PC-9 (cell line): Measurements from ENCODE around the gene IQCM. TPM values are rescaled to one million over a fixed set of nuclear protein-coding genes. Genes with fewer than 3 reads are reported as not detected.

Experiments
- BruUV-seq: library from RNA; stranded (reverse); fragments of 400-500 nt; replicated peaks from 2 replicates; lab custom pipeline; 2021; lab: Mats Ljungman, UMichigan
- CTCF ChIA-PET: fragments of 300-600 bp; sonication (Branson Sonifier 250); formaldehyde crosslinking; loops from one replicate; lab custom pipeline; 2022; ENCODE audit warnings: antibody characterized with exemption; lab: Charles Lee
- POLR2A ChIA-PET: fragments of 300-600 bp; sonication (Branson Sonifier 250); formaldehyde crosslinking; loops from one replicate; lab custom pipeline; 2022; ENCODE audit warnings: antibody characterized with exemption; ENCODE audit not compliant: unreplicated experiment; lab: Charles Lee
- DNase-seq, 2 experiments: peaks; one replicate each; pipeline versions ENCODE4 v3.0.0 to v3.0.0-alpha.2; 2015 to 2022; ENCODE audit warnings: mixed read lengths in 1 of 2
- H2AFZ ChIP-seq: fragments of 200-600 bp; sonication (generic); 2 replicates; pipeline ENCODE4 v1.8.1; 2017; ENCODE audit warnings: antibody characterized with exemption
- H3F3A ChIP-seq: fragments of 200-600 bp; sonication (generic); 2 replicates; pipeline ENCODE4 v1.8.1; 2017; ENCODE audit warnings: antibody characterized with exemption, mild to moderate bottlenecking, low read depth; ENCODE audit not compliant: insufficient read depth
- H3K27ac ChIP-seq: fragments of 200-600 bp; sonication (generic); 2 replicates; pipeline ENCODE4 v1.6.1; 2016; ENCODE audit warnings: mixed run types
- H3K27me3 ChIP-seq: fragments of 200-600 bp; sonication (generic); 2 replicates; pipeline ENCODE4 v1.6.1; 2016; ENCODE audit warnings: low read depth, mixed run types; ENCODE audit not compliant: insufficient read depth
- H3K36me3 ChIP-seq: fragments of 200-600 bp; sonication (generic); 2 replicates; pipeline ENCODE4 v1.6.1; 2016; ENCODE audit warnings: low read depth, mixed run types
- H3K4me1 ChIP-seq: fragments of 200-600 bp; sonication (generic); replicated peaks from 2 replicates; pipeline ENCODE4 v1.6.1; 2016; ENCODE audit warnings: mixed run types; ENCODE audit not compliant: insufficient read depth
- H3K4me2 ChIP-seq: fragments of 200-600 bp; sonication (generic); 2 replicates; pipeline ENCODE4 v1.6.1; 2017; ENCODE audit warnings: mixed run types
- H3K4me3 ChIP-seq: fragments of 200-600 bp; sonication (generic); 2 replicates; pipeline ENCODE4 v1.6.1; 2016; ENCODE audit warnings: mixed run types
- H3K79me2 ChIP-seq: fragments of 200-600 bp; sonication (generic); 2 replicates; pipeline ENCODE4 v1.6.1; 2017; ENCODE audit warnings: low read depth, mixed run types
- H3K9me2 ChIP-seq: fragments of 200-600 bp; sonication (generic); 2 replicates; pipeline ENCODE4 v1.8.1; 2017; ENCODE audit warnings: mild to moderate bottlenecking; ENCODE audit not compliant: insufficient read depth
- H3K9me3 ChIP-seq: fragments of 200-600 bp; sonication (generic); 2 replicates; pipeline ENCODE4 v1.8.1; 2016; ENCODE audit warnings: low read depth; ENCODE audit not compliant: insufficient read depth
- H4K20me1 ChIP-seq: fragments of 200-600 bp; sonication (generic); 2 replicates; pipeline ENCODE4 v1.8.1; 2017; ENCODE audit not compliant: insufficient read depth
- EZH2 ChIP-seq: fragments of 200-600 bp; sonication (generic); IDR thresholded peaks from 2 replicates; pipeline ENCODE4 v1.8.0; 2017; ENCODE audit warnings: antibody characterized with exemption, low read depth
- intact Hi-C: fragments of 100-400 bp; cut with micrococcal nuclease; formaldehyde crosslinking; loops from one replicate; pipeline ENCODE4 v1.10.0; 2022; ENCODE audit not compliant: unreplicated experiment
- total RNA-seq: library from RNA; stranded (reverse); gene quantifications from 2 replicates; pipeline ENCODE4 v1.2.3, GENCODE V29; 2021
- TF ChIP-seq, protein P1 (sequence below): fragments of 200-600 bp; sonication (generic); conservative IDR thresholded peaks from 2 replicates; pipeline ENCODE4 v1.6.1; 2017; ENCODE audit warnings: mixed run types, antibody characterized with exemption, mild to moderate bottlenecking, moderate library complexity

IQCM gene
- total RNA-seq, 1 experiment from 2014 or later: not detected

DNA sequence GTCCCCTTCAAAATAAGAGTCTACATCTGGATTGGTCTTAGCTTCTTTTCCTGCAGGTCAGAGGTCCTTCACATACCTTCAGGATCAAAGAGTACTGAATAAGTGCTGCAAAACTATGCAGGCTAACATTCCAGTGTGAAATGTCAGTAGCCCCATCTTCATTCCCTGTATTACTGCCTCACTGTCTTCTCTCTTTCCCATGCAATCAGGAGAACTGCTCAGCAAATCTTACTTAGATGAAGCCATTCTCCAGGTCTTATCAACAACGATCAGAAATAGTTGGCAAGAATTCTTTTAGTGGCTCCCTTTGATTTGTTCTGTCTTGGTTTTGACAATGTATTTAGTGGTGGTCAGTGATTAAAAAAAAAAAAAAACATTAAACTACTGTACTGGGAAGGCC is 26.0 kb upstream of the IQCM start:
- CTCF ChIA-PET: no interaction called here
- no peak overlapping the region for H3K4me2 ChIP-seq
- H2AFZ ChIP-seq: no peak overlapping the region
- no peaks in the 10 kb centered on the region for H3K27me3 ChIP-seq
- no peak overlapping the region for H3K4me3 ChIP-seq
- intact Hi-C loops: no loop called here
- no peak for TF ChIP-seq EZH2
- TF ChIP-seq, protein P1, sequence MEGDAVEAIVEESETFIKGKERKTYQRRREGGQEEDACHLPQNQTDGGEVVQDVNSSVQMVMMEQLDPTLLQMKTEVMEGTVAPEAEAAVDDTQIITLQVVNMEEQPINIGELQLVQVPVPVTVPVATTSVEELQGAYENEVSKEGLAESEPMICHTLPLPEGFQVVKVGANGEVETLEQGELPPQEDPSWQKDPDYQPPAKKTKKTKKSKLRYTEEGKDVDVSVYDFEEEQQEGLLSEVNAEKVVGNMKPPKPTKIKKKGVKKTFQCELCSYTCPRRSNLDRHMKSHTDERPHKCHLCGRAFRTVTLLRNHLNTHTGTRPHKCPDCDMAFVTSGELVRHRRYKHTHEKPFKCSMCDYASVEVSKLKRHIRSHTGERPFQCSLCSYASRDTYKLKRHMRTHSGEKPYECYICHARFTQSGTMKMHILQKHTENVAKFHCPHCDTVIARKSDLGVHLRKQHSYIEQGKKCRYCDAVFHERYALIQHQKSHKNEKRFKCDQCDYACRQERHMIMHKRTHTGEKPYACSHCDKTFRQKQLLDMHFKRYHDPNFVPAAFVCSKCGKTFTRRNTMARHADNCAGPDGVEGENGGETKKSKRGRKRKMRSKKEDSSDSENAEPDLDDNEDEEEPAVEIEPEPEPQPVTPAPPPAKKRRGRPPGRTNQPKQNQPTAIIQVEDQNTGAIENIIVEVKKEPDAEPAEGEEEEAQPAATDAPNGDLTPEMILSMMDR: no peak
- H3K79me2 ChIP-seq: no peaks in the 10 kb centered on the region
- no peaks in the 10 kb centered on the region for H3K9me2 ChIP-seq
- POLR2A ChIA-PET: no interaction called here
- no peaks in the 10 kb centered on the region for H3K36me3 ChIP-seq
- no peaks in the 10 kb centered on the region for H3K4me1 ChIP-seq
- H4K20me1 ChIP-seq: no peaks in the 10 kb centered on the region
- H3K27ac ChIP-seq: no peak overlapping the region
- BruUV-seq: no TSS peak
- no peaks in the 10 kb centered on the region for H3F3A ChIP-seq
- H3K9me3 ChIP-seq: no peaks in the 10 kb centered on the region
- no peak for DNase-seq

DNA sequence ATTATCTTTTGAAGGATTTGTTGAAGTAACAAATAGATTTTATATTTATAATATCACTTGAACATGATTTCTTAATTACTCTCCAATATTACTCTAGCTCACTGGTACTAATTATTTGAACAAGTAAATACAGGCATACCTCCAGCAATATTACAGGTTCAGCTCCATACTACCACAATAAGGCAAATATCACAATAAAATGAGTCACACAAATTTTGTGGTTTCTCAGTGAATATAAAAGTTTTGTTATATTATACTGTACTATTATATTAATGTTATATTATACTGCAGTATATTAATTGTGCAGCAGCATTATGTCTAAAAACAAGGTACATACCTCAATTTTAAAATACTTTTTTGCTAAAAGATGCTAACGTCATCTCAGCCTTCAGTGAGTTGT is 22.4 kb upstream of the IQCM start:
- no peak for DNase-seq
- Histone ChIP-seq H3K4me3 (no peak overlapping the region), H3K36me3 (no peaks in the 10 kb centered on the region), H3K9me3 (no peaks in the 10 kb centered on the region), H2AFZ (no peak overlapping the region), H3K27me3 (no peaks in the 10 kb centered on the region), H3K79me2 (no peaks in the 10 kb centered on the region), H4K20me1 (no peaks in the 10 kb centered on the region), H3K4me2 (no peak overlapping the region), H3K9me2 (no peaks in the 10 kb centered on the region), H3K27ac (no peak overlapping the region), H3F3A (no peaks in the 10 kb centered on the region), H3K4me1 (no peaks in the 10 kb centered on the region)
- no peak for TF ChIP-seq EZH2
- TF ChIP-seq, protein P1: no peak
- BruUV-seq: no TSS peak
- ChIA-PET CTCF (no interaction called here), POLR2A (no interaction called here)
- intact Hi-C loops: no loop called here

DNA sequence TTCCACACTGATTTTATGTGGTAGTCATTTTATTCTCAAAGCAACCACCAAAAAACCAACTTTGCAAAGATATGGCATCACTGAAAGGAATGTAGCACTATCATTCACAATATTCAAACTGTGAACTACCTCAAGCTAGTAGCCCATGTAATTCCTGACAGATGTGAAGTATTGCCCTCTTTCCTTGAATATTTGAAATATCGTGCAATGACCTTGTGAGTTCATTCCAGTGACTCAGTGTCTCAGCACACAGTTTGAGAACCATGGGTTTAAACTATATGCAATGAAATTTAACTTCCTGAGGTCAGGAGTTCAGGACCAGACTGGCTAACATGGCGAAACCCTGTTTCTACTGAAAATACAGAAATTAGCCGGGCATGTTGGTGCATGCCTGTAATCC is 20.9 kb upstream of the IQCM start:
- intact Hi-C loops: no loop called here
- TF ChIP-seq, protein P1: no peak
- no peak for TF ChIP-seq EZH2
- H2AFZ ChIP-seq: no peak overlapping the region
- no peaks in the 10 kb centered on the region for H3F3A ChIP-seq
- no peaks in the 10 kb centered on the region for H3K9me3 ChIP-seq
- H3K4me3 ChIP-seq: no peak overlapping the region
- ChIA-PET POLR2A (no interaction called here), CTCF (no interaction called here)
- no peaks in the 10 kb centered on the region for H3K79me2 ChIP-seq
- H3K4me1 ChIP-seq: no peaks in the 10 kb centered on the region
- no peaks in the 10 kb centered on the region for H3K9me2 ChIP-seq
- BruUV-seq: no TSS peak
- H3K36me3 ChIP-seq: no peaks in the 10 kb centered on the region
- H3K4me2 ChIP-seq: no peak overlapping the region
- H3K27ac ChIP-seq: no peak overlapping the region
- no peak for DNase-seq
- no peaks in the 10 kb centered on the region for H4K20me1 ChIP-seq
- H3K27me3 ChIP-seq: no peaks in the 10 kb centered on the region
